Measurements from ENCODE around the gene SLC1A3.

GRCh38 chr5:36703245-36703860, 96.9 kb downstream of the SLC1A3 start:
- TF ChIP-seq CTCF (conservative IDR thresholded peaks at IDR 0.05 in 1 of 2, IDR thresholded peaks at IDR 0.05 in 1 of 2; ENCODE audit: low read depth in 1 of 2, low read length in 2 of 2) (no peak), EZH2 (IDR thresholded peaks at IDR 0.05; ENCODE audit: low read length, missing control alignments) (no peak)

Measured in fibroblast of lung (primary cell).